ENCODE results near the gene ADCY10. TPM values are rescaled to one million over a fixed set of nuclear protein-coding genes. Genes with fewer than 3 reads are reported as not detected.

The ADCY10 gene
- total RNA-seq, 1 experiment from 2014 or later = 0.46 TPM

- no peak for DNase-seq
- Histone ChIP-seq H3K4me1 (replicated peaks; ENCODE audit: insufficient read depth) (no peaks in the 10 kb centered on the region), H2AFZ (no peak overlapping the region), H3F3A (ENCODE audit: insufficient read depth, low read depth) (no peaks in the 10 kb centered on the region), H3K27me3 (ENCODE audit: insufficient read depth, low read depth) (no peaks in the 10 kb centered on the region), H4K20me1 (ENCODE audit: insufficient read depth) (no peaks in the 10 kb centered on the region), H3K27ac (no peak overlapping the region), H3K79me2 (ENCODE audit: low read depth) (no peaks in the 10 kb centered on the region), H3K9me3 (ENCODE audit: insufficient read depth, low read depth) (no peaks in the 10 kb centered on the region), H3K36me3 (ENCODE audit: low read depth) (peaks cover 10% of the 10 kb centered on the region; the same call in 1 of the 2 replicates), H3K9me2 (ENCODE audit: insufficient read depth) (no peaks in the 10 kb centered on the region), H3K4me2 (no peak overlapping the region), H3K4me3 (no peak overlapping the region)
- intact Hi-C loops (cut with micrococcal nuclease; ENCODE audit: unreplicated experiment) = no loop called here
- TF ChIP-seq EZH2 (IDR thresholded peaks at IDR 0.05; ENCODE audit: low read depth) = no peak
- TF ChIP-seq CTCF (conservative IDR thresholded peaks at IDR 0.05) = no peak
- BruUV-seq (replicated peaks) = no TSS peak
- CTCF ChIA-PET = no interaction called here
- POLR2A ChIA-PET (ENCODE audit: unreplicated experiment) = no interaction called here
These were observed 132.4 kb downstream of the ADCY10 start for GRCh38 chr1:167781558-167781957.

GRCh38 chr1:167777269-167777650 is 136.7 kb downstream of the ADCY10 start:
- H2AFZ ChIP-seq = no peak overlapping the region
- no peak for DNase-seq
- H3K36me3 ChIP-seq (ENCODE audit: low read depth) = peaks cover 42% of the 10 kb centered on the region; the same call in 1 of the 2 replicates
- H3K27me3 ChIP-seq (ENCODE audit: insufficient read depth, low read depth) = no peaks in the 10 kb centered on the region
- H3K27ac ChIP-seq = no peak overlapping the region
- no peaks in the 10 kb centered on the region for H3F3A ChIP-seq (ENCODE audit: insufficient read depth, low read depth)
- no peaks in the 10 kb centered on the region for H3K4me1 ChIP-seq (replicated peaks; ENCODE audit: insufficient read depth)
- H3K9me2 ChIP-seq (ENCODE audit: insufficient read depth) = no peaks in the 10 kb centered on the region
- CTCF ChIA-PET = no interaction called here
- H3K79me2 ChIP-seq (ENCODE audit: low read depth) = no peaks in the 10 kb centered on the region
- H3K4me2 ChIP-seq = no peak overlapping the region
- POLR2A ChIA-PET (ENCODE audit: unreplicated experiment) = no interaction called here
- H4K20me1 ChIP-seq (ENCODE audit: insufficient read depth) = no peaks in the 10 kb centered on the region
- TF ChIP-seq CTCF (conservative IDR thresholded peaks at IDR 0.05) = no peak
- no peak for TF ChIP-seq EZH2 (IDR thresholded peaks at IDR 0.05; ENCODE audit: low read depth)
- no peak overlapping the region for H3K4me3 ChIP-seq
- BruUV-seq (replicated peaks) = no TSS peak
- H3K9me3 ChIP-seq (ENCODE audit: insufficient read depth, low read depth) = no peaks in the 10 kb centered on the region
- intact Hi-C loops (cut with micrococcal nuclease; ENCODE audit: unreplicated experiment) = no loop called here

- Histone ChIP-seq H3K27me3 (ENCODE audit: insufficient read depth, low read depth) (no peaks in the 10 kb centered on the region), H3K36me3 (ENCODE audit: low read depth) (peaks cover 42% of the 10 kb centered on the region; the same call in 1 of the 2 replicates), H4K20me1 (ENCODE audit: insufficient read depth) (no peaks in the 10 kb centered on the region), H3F3A (ENCODE audit: insufficient read depth, low read depth) (no peaks in the 10 kb centered on the region), H3K4me1 (replicated peaks; ENCODE audit: insufficient read depth) (no peaks in the 10 kb centered on the region), H3K4me2 (no peak overlapping the region), H3K27ac (no peak overlapping the region), H3K9me2 (ENCODE audit: insufficient read depth) (no peaks in the 10 kb centered on the region), H3K79me2 (ENCODE audit: low read depth) (no peaks in the 10 kb centered on the region), H2AFZ (no peak overlapping the region), H3K9me3 (ENCODE audit: insufficient read depth, low read depth) (no peaks in the 10 kb centered on the region), H3K4me3 (no peak overlapping the region)
- no peak for TF ChIP-seq EZH2 (IDR thresholded peaks at IDR 0.05; ENCODE audit: low read depth)
- TF ChIP-seq CTCF (conservative IDR thresholded peaks at IDR 0.05) = no peak
- intact Hi-C loops (cut with micrococcal nuclease; ENCODE audit: unreplicated experiment) = no loop called here
- BruUV-seq (replicated peaks) = no TSS peak
- DNase-seq = no peak
- ChIA-PET POLR2A (ENCODE audit: unreplicated experiment) (no interaction called here), CTCF (no interaction called here)
These were observed 137.2 kb downstream of the ADCY10 start for GRCh38 chr1:167776616-167777268.
